Measurements from ENCODE around the gene RPN2.

DNA sequence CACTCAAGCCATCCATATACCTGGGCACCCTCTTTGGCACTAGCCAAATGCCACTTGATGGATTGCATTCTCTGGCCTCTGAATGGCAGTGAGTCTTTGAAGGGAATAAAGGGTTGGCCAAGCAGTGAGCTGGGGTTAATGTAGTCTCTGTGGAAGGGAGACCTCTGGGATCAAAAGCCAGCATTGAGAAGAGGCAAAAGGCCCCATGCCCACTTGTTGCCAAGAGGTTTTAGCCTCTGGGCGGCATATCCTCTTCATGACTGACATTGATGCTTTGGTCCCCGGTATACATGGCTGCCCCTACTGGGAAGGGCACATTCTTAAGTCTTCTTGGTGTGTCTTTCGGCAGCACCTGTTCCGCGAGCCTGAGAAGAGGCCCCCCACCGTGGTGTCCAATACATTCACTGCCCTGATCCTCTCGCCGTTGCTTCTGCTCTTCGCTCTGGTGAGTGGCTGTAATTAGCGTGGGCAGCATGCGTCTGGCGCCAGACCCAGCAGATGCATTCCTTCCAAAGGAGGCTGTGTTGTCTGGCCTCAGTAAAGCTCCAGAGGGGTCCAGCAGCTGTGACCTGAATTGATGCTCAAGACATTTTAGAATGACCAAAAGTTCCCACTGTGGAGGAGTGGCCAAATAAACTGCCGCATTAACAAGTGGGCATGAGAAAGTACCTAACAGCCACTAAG is 53.0 kb downstream of the RPN2 start:
- TF ChIP-seq POLR2AphosphoS5 (IDR thresholded peaks at IDR 0.05; ENCODE audit: low read depth, low read length) (no peak), TAF1 (IDR thresholded peaks at IDR 0.05; ENCODE audit: borderline replicate concordance, insufficient read depth, low read length) (no peak), SIN3A (IDR thresholded peaks at IDR 0.05; ENCODE audit: borderline replicate concordance, insufficient read depth, low read length) (no peak), FOXP2 (optimal IDR thresholded peaks at IDR 0.05; ENCODE audit: borderline replicate concordance, extremely low read depth, extremely low read length, insufficient read depth) (no peak)
- TF ChIP-seq, protein P1, sequence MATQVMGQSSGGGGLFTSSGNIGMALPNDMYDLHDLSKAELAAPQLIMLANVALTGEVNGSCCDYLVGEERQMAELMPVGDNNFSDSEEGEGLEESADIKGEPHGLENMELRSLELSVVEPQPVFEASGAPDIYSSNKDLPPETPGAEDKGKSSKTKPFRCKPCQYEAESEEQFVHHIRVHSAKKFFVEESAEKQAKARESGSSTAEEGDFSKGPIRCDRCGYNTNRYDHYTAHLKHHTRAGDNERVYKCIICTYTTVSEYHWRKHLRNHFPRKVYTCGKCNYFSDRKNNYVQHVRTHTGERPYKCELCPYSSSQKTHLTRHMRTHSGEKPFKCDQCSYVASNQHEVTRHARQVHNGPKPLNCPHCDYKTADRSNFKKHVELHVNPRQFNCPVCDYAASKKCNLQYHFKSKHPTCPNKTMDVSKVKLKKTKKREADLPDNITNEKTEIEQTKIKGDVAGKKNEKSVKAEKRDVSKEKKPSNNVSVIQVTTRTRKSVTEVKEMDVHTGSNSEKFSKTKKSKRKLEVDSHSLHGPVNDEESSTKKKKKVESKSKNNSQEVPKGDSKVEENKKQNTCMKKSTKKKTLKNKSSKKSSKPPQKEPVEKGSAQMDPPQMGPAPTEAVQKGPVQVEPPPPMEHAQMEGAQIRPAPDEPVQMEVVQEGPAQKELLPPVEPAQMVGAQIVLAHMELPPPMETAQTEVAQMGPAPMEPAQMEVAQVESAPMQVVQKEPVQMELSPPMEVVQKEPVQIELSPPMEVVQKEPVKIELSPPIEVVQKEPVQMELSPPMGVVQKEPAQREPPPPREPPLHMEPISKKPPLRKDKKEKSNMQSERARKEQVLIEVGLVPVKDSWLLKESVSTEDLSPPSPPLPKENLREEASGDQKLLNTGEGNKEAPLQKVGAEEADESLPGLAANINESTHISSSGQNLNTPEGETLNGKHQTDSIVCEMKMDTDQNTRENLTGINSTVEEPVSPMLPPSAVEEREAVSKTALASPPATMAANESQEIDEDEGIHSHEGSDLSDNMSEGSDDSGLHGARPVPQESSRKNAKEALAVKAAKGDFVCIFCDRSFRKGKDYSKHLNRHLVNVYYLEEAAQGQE (IDR thresholded peaks at IDR 0.05; ENCODE audit: insufficient read depth in 1 of 2, low read depth in 2 of 2, low read length in 2 of 2): no peak

Data from PFSK-1 (cell line).